Left cardiac atrium (tissue), 4 donors: Measurements from ENCODE around the gene TICAM1. TPM values are rescaled to one million over a fixed set of nuclear protein-coding genes. Genes with fewer than 3 reads are reported as not detected.
"Not testable (repeated sequence)": the region's sequence is repeated elsewhere in the genome, so short reads cannot be mapped to it uniquely, and the experiment has no call there.

ENCODE experiments used
- ATAC-seq, 2 donors: fragments of 200-7000 bp; cut with Tn5 transposase; one replicate each; pipeline ENCODE4 v1.9.1; 2020; ENCODE audit warnings: mild to moderate bottlenecking in 2 of 2, moderate library complexity in 2 of 2
- DNase-seq: peaks from one replicate; pipeline ENCODE4 v3.0.0-alpha.2; 2020
- intact Hi-C, 2 donors: fragments of 100-400 bp; cut with DNase I; formaldehyde crosslinking; loops; one replicate each; pipeline versions ENCODE4 v1.14.1 to v1.15.1; 2022 to 2023
- long read RNA-seq: library from polyadenylated mRNA; unstranded; transcript quantifications from one replicate; pipeline ENCODE4 v2.0.0, GENCODE V29; 2021
- total RNA-seq, 2 donors: library from RNA; stranded (reverse); fragmentation: NEBNext Ultra II Directional; extraction: Animal tissue kit (Norgen Biotek cat#: 25700); gene quantifications; one replicate each; pipeline ENCODE4 v1.2.1, GENCODE V29; 2021
- donor health status: DM: no; HTN: yes; CAD: no.
- donor health status: DM: no; HTN: yes; CAD: no; lungs with severe emphysema.
- donor health status: DM: yes; HTN: yes; CAD: no.
- donor health status: Dilated cardiomyopathy.

TICAM1 gene
- total RNA-seq = 1 to 10 TPM; 6.9 to 8.0 TPM
- long read RNA-seq = 0 reads

- ATAC-seq = peak; percentile 96 to 97
- intact Hi-C loops = no loop called here
- peak; percentile 85 for DNase-seq
Observed at GRCh38 chr19:4831304-4831978, at the start of gene TICAM1. Gene TICAM1, minus strand, starts transcription at chr19:4831712. Its CDS starts 13,335 bp downstream, at chr19:4818377.

DNA sequence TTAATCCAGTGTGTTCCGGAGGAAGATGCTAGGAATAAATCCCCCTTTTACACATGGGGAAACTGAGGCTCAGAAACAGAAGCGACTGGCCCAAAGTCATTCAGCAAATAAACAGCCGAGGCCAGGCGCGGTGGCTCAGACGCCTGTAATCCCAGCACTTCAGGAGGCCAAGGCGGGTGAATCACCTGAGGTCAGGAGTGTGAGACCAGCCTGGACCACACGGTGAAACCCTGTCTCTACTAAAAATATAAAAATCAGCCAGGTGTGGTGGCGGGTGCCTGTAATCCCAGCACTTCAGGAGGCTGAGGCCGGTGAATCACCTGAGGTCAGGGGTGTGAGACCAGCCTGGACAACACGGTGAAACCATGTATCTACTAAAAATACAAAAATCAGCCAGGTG is 47.5 kb upstream of the TICAM1 start:
- DNase-seq (no peak), ATAC-seq (no peak)
- intact Hi-C loops = no loop called here

DNA sequence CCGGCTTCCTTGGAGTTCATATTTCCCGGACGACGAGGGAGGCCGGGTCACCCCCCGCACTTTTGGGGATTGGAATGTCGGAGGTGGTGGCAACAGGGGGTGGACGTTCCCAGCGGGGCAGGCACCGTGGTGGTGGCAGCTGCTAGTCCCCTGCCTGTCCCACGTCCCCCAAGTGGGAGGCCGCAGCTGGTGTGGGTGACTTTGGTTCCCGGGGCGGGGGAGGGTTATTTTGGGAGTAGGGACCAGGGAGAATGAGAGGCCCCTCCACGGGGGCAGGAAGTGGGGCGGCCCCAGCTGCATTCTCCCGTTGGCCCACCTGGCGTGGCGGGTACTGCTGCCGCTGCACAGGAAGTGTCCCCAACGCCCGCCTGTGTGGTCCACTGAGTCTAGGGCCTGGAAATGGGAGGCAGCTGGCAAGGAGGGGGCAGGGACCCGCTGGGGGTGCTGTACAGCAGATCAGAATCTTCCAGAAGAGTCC is 47.0 kb upstream of the TICAM1 start:
- peak in 1 of 2 donors; percentile 70 for ATAC-seq
- intact Hi-C loops = no loop called here

GRCh38 chr19:4877753-4878490 is 46.4 kb upstream of the TICAM1 start:
- DNase-seq = peak; percentile 23
- peak; percentile 63 to 82 for ATAC-seq
- intact Hi-C loops = no loop called here

More for the DNA sequence above, 47.0 kb upstream of the TICAM1 start:
- no peak for DNase-seq

DNA sequence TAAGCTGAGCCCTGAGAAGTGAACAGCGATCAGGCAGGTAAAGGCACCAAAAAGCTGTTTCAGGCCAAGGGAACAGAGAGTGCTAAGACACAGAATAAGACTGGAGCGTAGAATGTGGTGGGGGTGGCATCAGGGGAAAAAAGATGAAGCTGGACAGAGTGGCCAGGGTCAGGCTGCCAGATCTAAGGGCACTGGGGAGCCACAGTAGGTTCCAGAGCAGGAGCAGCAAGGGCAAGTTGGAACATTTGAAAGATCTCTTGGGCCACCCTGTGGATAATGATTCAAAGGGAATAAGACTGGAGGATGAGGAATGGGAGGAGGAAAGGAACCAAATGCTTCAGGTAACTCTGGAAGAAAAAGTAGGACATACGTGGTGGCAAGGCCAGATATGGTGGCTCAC is 42.4 kb upstream of the TICAM1 start:
- ATAC-seq = no peak
- intact Hi-C loops = loop anchor here (2.0 to 5.0 kb wide), 3 partner anchors 37 to 158 kb away; no protein-coding TSS in a partner anchor
- DNase-seq = no peak

DNA sequence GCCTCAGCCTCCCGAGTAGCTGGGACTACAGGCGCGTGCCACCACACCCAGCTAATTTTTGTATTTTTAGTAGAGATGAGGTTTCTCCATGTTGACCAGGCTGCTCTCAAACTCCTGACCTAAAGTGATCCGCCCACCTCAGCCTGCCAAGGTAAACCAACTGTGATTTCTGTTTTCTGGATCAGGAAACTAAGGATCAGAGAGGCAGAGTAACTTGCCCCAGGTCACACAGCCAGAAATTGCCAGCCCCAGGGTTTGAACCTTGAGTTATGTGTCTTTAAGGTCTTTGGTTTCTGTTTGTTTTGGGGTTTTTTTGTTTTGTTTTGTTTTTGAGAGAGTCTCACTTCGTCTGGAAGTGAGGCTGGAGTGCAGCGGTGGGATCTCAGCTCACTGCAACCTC is 40.2 kb upstream of the TICAM1 start:
- DNase-seq (no peak), ATAC-seq (no peak)
- intact Hi-C loops = loop anchor here (2.0 to 5.0 kb wide), 3 partner anchors 39 to 161 kb away; no protein-coding TSS in a partner anchor

GRCh38 chr19:4870025-4870700 is 38.7 kb upstream of the TICAM1 start:
- DNase-seq (peak; percentile 68), ATAC-seq (peak in 1 of 2 donors; percentile 63)
- intact Hi-C loops = loop anchor here in 1 of 2 donors (5.0 kb wide), 1 partner anchor 162 kb away; no protein-coding TSS in a partner anchor

DNA sequence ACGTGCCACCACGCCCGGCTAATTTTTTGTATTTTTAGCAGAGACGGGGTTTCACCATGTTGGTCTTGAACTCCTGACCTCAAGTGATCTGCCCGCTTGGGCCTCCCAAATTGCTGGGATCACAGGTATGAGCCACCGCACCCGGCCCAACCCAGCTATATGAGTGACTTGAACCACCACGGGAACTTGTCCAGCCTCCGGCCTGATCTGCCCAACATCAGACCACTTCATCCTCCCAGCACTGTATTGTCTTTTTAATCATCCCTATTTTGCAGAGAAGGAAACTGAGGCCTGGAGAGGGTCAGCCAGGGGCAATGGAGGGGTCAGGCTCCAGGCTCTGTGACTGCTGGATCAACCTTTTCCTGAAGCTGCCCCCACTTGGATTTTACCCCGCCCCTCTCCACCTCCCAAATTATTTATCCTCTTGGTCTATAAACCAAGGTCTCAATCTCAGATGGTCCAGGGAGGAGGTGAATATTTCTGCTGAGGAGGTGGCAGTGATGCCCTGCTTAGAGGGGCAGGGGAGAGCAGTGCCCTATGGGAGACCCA is 36.8 kb upstream of the TICAM1 start:
- no peak for ATAC-seq
- intact Hi-C loops = no loop called here

GRCh38 chr19:4867534-4868285 is 36.2 kb upstream of the TICAM1 start, which contains the start of gene PLIN3:
Gene PLIN3, minus strand, starts transcription at chr19:4867667. Its CDS starts 6,273 bp downstream, at chr19:4861394.
- intact Hi-C loops = no loop called here
- ATAC-seq = peak; percentile 98
- peak; percentile 98 for DNase-seq

More for the DNA sequence above, 36.8 kb upstream of the TICAM1 start:
- no peak for DNase-seq

GRCh38 chr19:4866595-4867424 is 35.3 kb upstream of the TICAM1 start:
- DNase-seq (peak; percentile 75), ATAC-seq (peak; percentile 35 to 46)
- intact Hi-C loops = no loop called here

GRCh38 chr19:4861147-4861546 is 29.6 kb upstream of the TICAM1 start:
- DNase-seq (no peak), ATAC-seq (peak in 1 of 2 donors; percentile 19)
- intact Hi-C loops = no loop called here

DNA sequence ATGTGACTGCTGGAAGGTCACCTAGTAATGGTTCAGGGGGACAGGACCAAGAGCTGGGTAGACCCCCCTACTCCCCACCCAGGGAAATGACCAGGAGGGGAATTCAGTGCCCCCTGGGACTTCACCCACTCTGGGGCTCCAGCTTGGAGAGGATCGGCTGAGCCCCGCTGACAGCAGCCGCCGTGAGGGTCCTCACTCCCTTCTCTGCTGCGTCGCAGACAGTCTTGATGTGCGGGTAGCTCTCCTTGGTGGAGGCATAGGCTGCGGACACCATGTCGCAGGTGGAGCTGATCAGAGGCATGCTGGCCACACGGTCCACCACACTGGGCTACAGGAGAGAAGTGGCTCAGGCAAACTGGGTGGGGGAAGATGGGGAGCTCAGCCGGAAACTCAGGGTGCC is 28.2 kb upstream of the TICAM1 start:
- intact Hi-C loops = no loop called here
- ATAC-seq (no peak), DNase-seq (no peak)

DNA sequence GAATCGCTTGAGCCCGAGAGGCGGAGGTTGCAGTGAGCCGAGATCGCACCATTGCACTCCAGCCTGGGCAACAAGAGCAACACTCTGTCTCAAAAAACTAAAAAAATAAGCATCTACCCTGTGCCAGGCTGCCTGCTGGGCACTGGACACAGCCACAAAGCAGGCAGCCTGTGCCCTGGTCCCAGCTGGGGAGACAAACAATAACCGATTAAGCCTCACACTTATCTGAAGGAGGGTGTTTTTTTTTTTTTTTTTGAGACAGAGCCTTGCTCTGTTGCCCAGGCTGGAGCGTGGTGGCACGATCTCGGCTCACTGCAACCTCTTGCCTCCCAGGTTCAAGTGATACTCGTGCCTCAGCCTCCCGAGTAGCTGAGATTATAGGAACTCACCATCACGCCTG is 25.0 kb upstream of the TICAM1 start:
- intact Hi-C loops, DNase-seq, ATAC-seq: not testable (repeated sequence)

DNA sequence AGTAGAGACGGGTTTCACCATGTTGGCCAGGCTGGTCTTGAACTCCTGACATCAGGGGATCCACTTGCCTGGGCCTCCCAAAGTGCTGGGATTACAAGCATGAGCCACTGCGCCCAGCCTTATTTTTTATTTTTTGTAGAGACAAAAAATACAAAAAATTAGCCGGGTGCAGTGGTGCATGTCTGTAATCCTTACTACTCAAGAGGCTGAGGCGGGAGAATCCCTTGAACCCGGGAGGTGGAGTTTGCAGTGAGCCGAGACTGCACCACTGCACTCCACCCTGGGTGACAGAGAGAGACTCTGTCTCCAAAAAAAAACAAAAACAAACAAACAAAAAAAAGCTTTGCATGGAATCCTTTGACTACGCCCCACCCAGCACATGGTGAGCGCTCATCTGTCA is 22.0 kb upstream of the TICAM1 start:
- ATAC-seq = not testable (repeated sequence)
- intact Hi-C loops = loop anchor here (2.0 to 5.0 kb wide), 2 partner anchors 43 to 46 kb away; no protein-coding TSS in a partner anchor

DNA sequence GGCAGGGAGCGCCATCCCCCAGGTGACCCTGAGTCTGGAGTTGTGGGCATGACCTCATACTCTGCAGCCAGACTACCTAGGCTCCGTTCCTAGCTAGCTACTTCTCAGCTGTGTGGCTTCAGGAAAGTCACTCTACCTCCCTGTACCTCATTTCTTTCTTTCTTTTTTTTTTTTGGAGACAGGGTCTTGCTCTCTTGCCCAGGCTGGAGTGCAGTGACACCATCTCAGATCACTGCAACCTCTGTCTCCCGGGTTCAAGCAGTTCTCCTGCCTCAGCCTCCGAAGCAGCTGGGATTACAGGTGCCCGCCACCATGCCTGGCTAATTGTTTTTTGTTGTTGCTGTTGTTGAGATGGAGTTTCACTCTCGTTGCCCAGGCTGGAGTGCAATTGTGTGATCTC is 21.0 kb upstream of the TICAM1 start:
- intact Hi-C loops = loop anchor here (2.0 to 5.0 kb wide), 2 partner anchors 42 to 45 kb away; no protein-coding TSS in a partner anchor
- DNase-seq (no peak), ATAC-seq (peak in 1 of 2 donors; percentile 16)

More for the DNA sequence above, 22.0 kb upstream of the TICAM1 start:
- not testable (repeated sequence) for DNase-seq

DNA sequence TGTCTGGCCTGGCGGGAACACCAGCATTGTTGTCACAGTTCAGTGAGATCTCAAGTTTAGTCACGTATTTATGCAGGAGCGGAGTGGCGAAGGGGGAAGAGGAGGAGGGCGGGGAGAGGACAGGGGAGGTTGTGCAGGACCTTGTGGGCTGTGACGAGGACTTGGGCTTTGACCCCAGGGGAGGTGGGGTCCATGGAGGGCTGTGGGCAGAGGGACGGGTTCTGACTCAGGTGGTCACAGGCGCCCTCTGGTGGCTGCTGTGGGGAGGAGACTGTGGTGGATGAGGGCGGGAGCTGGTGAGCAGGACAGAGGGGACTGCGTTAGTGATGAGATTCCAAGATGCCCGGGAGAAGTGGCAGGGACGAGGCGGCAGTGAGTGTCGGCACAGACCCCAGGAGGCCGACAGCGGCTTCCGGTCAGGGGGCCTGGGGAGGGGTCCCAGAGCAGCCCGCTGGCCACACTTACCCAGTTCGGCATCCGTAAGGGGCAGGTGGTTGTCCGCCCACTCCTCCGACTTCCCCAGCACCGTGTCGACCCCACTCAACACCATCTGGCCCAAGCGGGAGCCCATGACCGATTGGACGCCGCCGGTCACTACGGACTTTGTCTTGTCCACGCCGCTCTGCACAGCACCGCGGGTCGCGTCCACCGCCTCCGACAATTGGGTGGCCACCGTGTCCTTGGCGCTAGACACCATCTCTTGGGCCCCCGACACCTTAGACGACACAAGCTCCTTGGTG is 20.2 kb upstream of the TICAM1 start:
- intact Hi-C loops = loop anchor here (2.0 to 5.0 kb wide), 2 partner anchors 41 to 44 kb away; no protein-coding TSS in a partner anchor
- ATAC-seq (peak; percentile 82 to 83), DNase-seq (peak; percentile 75)

- intact Hi-C loops = no loop called here
- DNase-seq = no peak
- ATAC-seq = no peak
Observed at GRCh38 chr19:4849019-4849418, 17.5 kb upstream of the TICAM1 start.
